H1 (cell line): ENCODE results near the gene CCDC47. TPM values are rescaled to one million over a fixed set of nuclear protein-coding genes. Genes with fewer than 3 reads are reported as not detected.

Experiments used
- ATF2 ChIP-seq: IDR thresholded peaks from 2 replicates; pipeline ENCODE4 v1.6.1; 2012; ENCODE audit warnings: low read length, inconsistent platforms
- ATF3 ChIP-seq: IDR thresholded peaks from 2 replicates; pipeline ENCODE4 v1.6.1; 2011; ENCODE audit warnings: low read depth, mild to moderate bottlenecking, low read length; ENCODE audit not compliant: insufficient read depth
- BACH1 ChIP-seq: IDR thresholded peaks from 2 replicates; pipeline ENCODE4 v1.6.1; 2012; ENCODE audit warnings: low read length, improper control_type of control experiment
- CEBPB ChIP-seq: IDR thresholded peaks from 2 replicates; pipeline ENCODE4 v1.6.1; 2012; ENCODE audit warnings: low read depth, low read length
- CHD2 ChIP-seq: IDR thresholded peaks from 2 replicates; pipeline ENCODE4 v1.6.1; 2012; ENCODE audit warnings: low read length, improper control_type of control experiment
- CREB1 ChIP-seq: IDR thresholded peaks from 2 replicates; pipeline ENCODE4 v1.6.1; 2012; ENCODE audit warnings: inconsistent platforms
- E2F6 ChIP-seq: IDR thresholded peaks from 2 replicates; pipeline ENCODE4 v1.6.1; 2012; ENCODE audit warnings: inconsistent platforms
- EP300 ChIP-seq, 2 experiments: IDR thresholded peaks; 1 replicate in 1 of 2; 2 replicates in 1 of 2; pipeline ENCODE4 v1.6.1; 2011 to 2012; ENCODE audit warnings: low read depth in 2 of 2, low read length in 2 of 2, mild to moderate bottlenecking in 2 of 2, borderline replicate concordance in 1 of 2, inconsistent platforms in 1 of 2, moderate library complexity in 1 of 2
- EZH2 ChIP-seq: fragments of 200-600 bp; sonication (generic); IDR thresholded peaks from 2 replicates; pipeline ENCODE4 v1.7.1; 2012; ENCODE audit warnings: low read depth, mild to moderate bottlenecking, moderate library complexity, low read length, inconsistent platforms; ENCODE audit not compliant: severe bottlenecking
- JUND ChIP-seq: IDR thresholded peaks from 2 replicates; pipeline ENCODE4 v1.6.1; 2011; ENCODE audit warnings: mild to moderate bottlenecking, improper control_type of control experiment, low read length
- NANOG ChIP-seq: IDR thresholded peaks from 2 replicates; pipeline ENCODE4 v1.6.1; 2011; ENCODE audit warnings: low read length, low read depth, mild to moderate bottlenecking, inconsistent platforms; ENCODE audit not compliant: insufficient read depth, poor library complexity, severe bottlenecking
- NRF1 ChIP-seq: IDR thresholded peaks from 2 replicates; pipeline ENCODE4 v1.6.1; 2011; ENCODE audit warnings: mild to moderate bottlenecking, low read depth, low read length, improper control_type of control experiment
- POLR2AphosphoS5 ChIP-seq: IDR thresholded peaks from 2 replicates; pipeline ENCODE4 v1.6.1; 2011; ENCODE audit warnings: low read depth, low read length
- RXRA ChIP-seq: IDR thresholded peaks from 2 replicates; pipeline ENCODE4 v1.6.1; 2011; ENCODE audit warnings: low read depth, mild to moderate bottlenecking, low read length, moderate library complexity; ENCODE audit not compliant: insufficient read depth
- SP2 ChIP-seq: IDR thresholded peaks from 2 replicates; pipeline ENCODE4 v1.6.1; 2012; ENCODE audit warnings: mild to moderate bottlenecking, low read length, inconsistent platforms
- SP4 ChIP-seq: IDR thresholded peaks from 2 replicates; pipeline ENCODE4 v1.6.1; 2012; ENCODE audit warnings: low read length, inconsistent platforms
- TBP ChIP-seq: IDR thresholded peaks from 2 replicates; pipeline ENCODE4 v1.6.1; 2011; ENCODE audit warnings: low read depth, low read length, improper control_type of control experiment
- YY1 ChIP-seq: IDR thresholded peaks from 2 replicates; pipeline ENCODE4 v1.6.1; 2011; ENCODE audit warnings: low read depth, mild to moderate bottlenecking, low read length
- ZNF274 ChIP-seq: IDR thresholded peaks from 2 replicates; pipeline ENCODE4 v1.7.0; 2012; ENCODE audit warnings: low read length, borderline replicate concordance; ENCODE audit errors: extremely low read depth
- polyA plus RNA-seq, 7 experiments: library from polyadenylated mRNA; depleted of rRNA in 3 of 7; stranded (reverse) in 5 of 7; unstranded in 2 of 7; fragments of >200 nt in 5 of 7; fragments of 200-250 nt in 2 of 7; gene quantifications; 1 replicate in 5 of 7; 2 replicates in 1 of 7; 4 replicates in 1 of 7; pipeline versions ENCODE4 v1.2.1 to v1.2.3, GENCODE V29; 2011 to 2013; ENCODE audit warnings: missing spikeins in 2 of 7, mixed read lengths in 2 of 7
- total RNA-seq: library from RNA; stranded (reverse); fragmentation: NEBNext Ultra II Directional; extraction: Animal tissue kit (Norgen Biotek cat#: 25700); gene quantifications from 2 replicates; pipeline ENCODE4 v1.2.1, GENCODE V29; 2021
- TF ChIP-seq, protein P1 (sequence below): IDR thresholded peaks from 2 replicates; pipeline ENCODE4 v1.6.1; 2011; ENCODE audit warnings: low read length, improper control_type of control experiment

CCDC47 gene
- total and polyA plus RNA-seq, 2 of the 8 experiments (the other 6 are each of a cell fraction or from before 2014, with no cell fraction given) = 21.2 to 83.1 TPM

DNA sequence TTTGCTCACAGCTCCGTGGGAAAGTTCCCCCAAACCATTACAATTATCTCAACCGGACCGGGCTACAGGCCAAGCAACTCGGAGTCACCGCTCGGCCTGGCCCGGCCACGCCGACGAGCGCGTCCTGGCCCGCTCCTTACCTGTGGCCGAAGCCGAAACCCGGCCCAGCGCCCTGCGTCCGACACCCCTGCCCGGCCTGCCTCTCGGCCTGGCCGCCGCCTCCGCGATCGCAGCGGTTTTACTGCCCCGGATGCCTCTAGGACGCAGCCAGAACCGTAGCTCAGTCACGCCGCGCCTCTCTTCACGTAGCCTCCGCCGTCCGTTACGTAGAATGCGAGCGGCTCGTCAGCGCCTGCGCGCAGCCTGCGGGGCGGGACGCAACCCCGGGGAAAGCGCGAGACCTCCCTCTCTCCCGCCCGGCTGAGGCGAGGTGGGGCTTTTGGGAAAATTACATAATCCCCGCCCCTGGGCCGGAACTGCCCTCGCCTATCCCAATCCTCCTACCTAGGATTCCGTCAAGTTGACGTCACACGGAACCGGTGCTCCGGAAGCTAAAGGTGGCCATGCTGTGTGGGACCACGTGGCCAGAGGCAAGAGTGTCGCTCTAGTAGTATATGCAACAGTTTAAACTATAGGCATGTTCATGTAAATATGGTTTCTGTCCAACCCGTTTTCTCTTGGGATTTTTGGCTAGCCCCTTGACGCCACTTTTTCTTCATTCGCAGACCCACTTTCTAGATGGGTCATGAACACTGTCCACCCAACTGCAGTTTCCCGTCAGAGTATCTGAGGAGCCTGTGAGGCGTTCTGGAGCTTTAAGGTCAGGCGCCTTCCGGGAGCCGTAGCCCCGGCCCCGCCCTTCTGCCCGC is at the start of gene CCDC47 (continued):
- no peak for TF ChIP-seq NANOG
- TF ChIP-seq E2F6 = peak; percentile 58
- peak; percentile 87 for TF ChIP-seq SP4
- TF ChIP-seq CREB1 = peak; percentile 98
- TF ChIP-seq CHD2 = peak; percentile 89
- TF ChIP-seq EP300 (IDR thresholded peaks at IDR 0.05; ENCODE audit: borderline replicate concordance in 1 of 2, low read depth in 2 of 2, low read length in 2 of 2) = peak in 1 of 2 experiments; percentile 41; a peak in 1 of 3 replicates
- no peak for TF ChIP-seq ZNF274
- TF ChIP-seq NRF1 = peak; percentile 40; the same call in 1 of the 2 replicates
- peak; percentile 99 for TF ChIP-seq ATF2
- peak; percentile 93 for TF ChIP-seq YY1
- TF ChIP-seq RXRA = no peak
- TF ChIP-seq JUND = peak; percentile 56; the same call in 1 of the 2 replicates
- TF ChIP-seq POLR2AphosphoS5 = peak; percentile 86
- TF ChIP-seq BACH1 = no peak
- TF ChIP-seq, protein P1, sequence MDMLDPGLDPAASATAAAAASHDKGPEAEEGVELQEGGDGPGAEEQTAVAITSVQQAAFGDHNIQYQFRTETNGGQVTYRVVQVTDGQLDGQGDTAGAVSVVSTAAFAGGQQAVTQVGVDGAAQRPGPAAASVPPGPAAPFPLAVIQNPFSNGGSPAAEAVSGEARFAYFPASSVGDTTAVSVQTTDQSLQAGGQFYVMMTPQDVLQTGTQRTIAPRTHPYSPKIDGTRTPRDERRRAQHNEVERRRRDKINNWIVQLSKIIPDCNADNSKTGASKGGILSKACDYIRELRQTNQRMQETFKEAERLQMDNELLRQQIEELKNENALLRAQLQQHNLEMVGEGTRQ = peak; percentile 82
- TF ChIP-seq CEBPB = peak; percentile 83
- no peak for TF ChIP-seq ATF3
- TF ChIP-seq EZH2 = no peak
- peak; percentile 89 for TF ChIP-seq TBP
- no peak for TF ChIP-seq SP2
